CD14-positive monocyte (primary cell): ENCODE data around the gene LIN9. TPM values are rescaled to one million over a fixed set of nuclear protein-coding genes. Genes with fewer than 3 reads are reported as not detected.

ENCODE experiments used
- DNase-seq, 3 donors: peaks; one replicate each; pipeline ENCODE4 v3.0.0-alpha.2; 2011 to 2022
- H2AFZ ChIP-seq: 2 replicates; pipeline ENCODE4 v1.6.0; 2012; ENCODE audit warnings: mild to moderate bottlenecking, low read depth, low read length, inconsistent platforms; ENCODE audit not compliant: insufficient read depth, poor library complexity, severe bottlenecking
- H3K27ac ChIP-seq, 2 donors: 1 replicate in 1 of 2; 2 replicates in 1 of 2; pipeline ENCODE4 v1.5.1; 2012 to 2013; ENCODE audit warnings: low read length in 2 of 2, control low read depth in 1 of 2, inconsistent platforms in 1 of 2, low read depth in 1 of 2, mild to moderate bottlenecking in 1 of 2
- H3K27me3 ChIP-seq, 2 donors: one replicate each; pipeline versions ENCODE4 v1.6.0 to v1.6.1; 2011 to 2013; ENCODE audit warnings: low read length in 2 of 2; ENCODE audit not compliant: control insufficient read depth in 2 of 2, insufficient read depth in 2 of 2
- H3K36me3 ChIP-seq, 2 donors: replicated peaks in 1 of 2; 1 replicate in 1 of 2; 2 replicates in 1 of 2; pipeline versions ENCODE4 v1.5.1 to v1.6.1; 2012 to 2013; ENCODE audit warnings: low read length in 2 of 2, control low read depth in 1 of 2, inconsistent platforms in 1 of 2, mild to moderate bottlenecking in 1 of 2; ENCODE audit not compliant: insufficient read depth in 2 of 2, control insufficient read depth in 1 of 2
- H3K4me1 ChIP-seq, 2 donors: 1 replicate in 1 of 2; 2 replicates in 1 of 2; pipeline versions ENCODE4 v1.5.1 to v1.6.1; 2012 to 2013; ENCODE audit warnings: low read length in 2 of 2, control low read depth in 1 of 2, inconsistent platforms in 1 of 2, mild to moderate bottlenecking in 1 of 2, moderate library complexity in 1 of 2; ENCODE audit not compliant: insufficient read depth in 2 of 2, control insufficient read depth in 1 of 2
- H3K4me2 ChIP-seq: replicated peaks from 2 replicates; pipeline ENCODE3; 2012; ENCODE audit warnings: low read length, moderate library complexity, mild to moderate bottlenecking; ENCODE audit not compliant: poor library complexity, severe bottlenecking; ENCODE audit errors: extremely low read depth
- H3K4me3 ChIP-seq, 3 experiments: fragments of 200-600 bp in 1 of 3; sonication (generic) in 1 of 3; replicated peaks in 1 of 3; 1 replicate in 2 of 3; 2 replicates in 1 of 3; pipeline ENCODE4 v1.5.1; 2011 to 2013; ENCODE audit warnings: low read length in 3 of 3, mild to moderate bottlenecking in 3 of 3, control low read depth in 2 of 3, low read depth in 2 of 3, inconsistent platforms in 1 of 3, moderate library complexity in 1 of 3
- H3K79me2 ChIP-seq: 2 replicates; pipeline ENCODE4 v1.6.0; 2012; ENCODE audit warnings: mild to moderate bottlenecking, control low read depth, inconsistent platforms, low read length, moderate library complexity; ENCODE audit not compliant: insufficient read depth
- H3K9ac ChIP-seq: 2 replicates; pipeline ENCODE4 v1.6.0; 2017; ENCODE audit warnings: low read length, mild to moderate bottlenecking; ENCODE audit not compliant: insufficient read depth, poor library complexity, severe bottlenecking
- H3K9me3 ChIP-seq, 2 donors: replicated peaks in 1 of 2; 1 replicate in 1 of 2; 2 replicates in 1 of 2; pipeline versions ENCODE4 v1.5.1 to v1.6.1; 2012 to 2013; ENCODE audit warnings: low read length in 2 of 2, control low read depth in 1 of 2; ENCODE audit not compliant: control insufficient read depth in 1 of 2, insufficient read depth in 1 of 2
- H4K20me1 ChIP-seq: 2 replicates; pipeline ENCODE4 v1.6.0; 2012; ENCODE audit warnings: mild to moderate bottlenecking, low read length, control low read depth, moderate library complexity; ENCODE audit not compliant: insufficient read depth
- H3K27ac Mint-ChIP-seq, 7 donors: one replicate each; pipeline ENCODE4 v1.8.0; 2020; ENCODE audit warnings: mild to moderate bottlenecking in 7 of 7, mixed read lengths in 7 of 7, moderate library complexity in 6 of 7, inconsistent platforms in 2 of 7
- H3K27me3 Mint-ChIP-seq, 3 donors: one replicate each; pipeline ENCODE4 v1.8.0; 2021 to 2022; ENCODE audit warnings: low read depth in 3 of 3, mild to moderate bottlenecking in 3 of 3, mixed read lengths in 3 of 3, moderate library complexity in 3 of 3, inconsistent platforms in 1 of 3
- H3K36me3 Mint-ChIP-seq, 2 donors: one replicate each; pipeline ENCODE4 v1.8.0; 2020; ENCODE audit warnings: mixed read lengths in 2 of 2, inconsistent platforms in 1 of 2, mild to moderate bottlenecking in 1 of 2
- H3K4me1 Mint-ChIP-seq: one replicate; pipeline ENCODE4 v1.8.0; 2020; ENCODE audit warnings: mild to moderate bottlenecking, mixed read lengths
- H3K4me3 Mint-ChIP-seq, 2 donors: one replicate each; pipeline ENCODE4 v1.8.0; 2020; ENCODE audit warnings: mild to moderate bottlenecking in 2 of 2, mixed read lengths in 2 of 2, moderate library complexity in 1 of 2
- H3K9me3 Mint-ChIP-seq, 7 donors: one replicate each; pipeline ENCODE4 v1.8.0; 2020 to 2022; ENCODE audit warnings: mixed read lengths in 7 of 7, mild to moderate bottlenecking in 6 of 7, moderate library complexity in 6 of 7, inconsistent platforms in 2 of 7
- CTCF ChIP-seq: fragments of 200-600 bp; IDR thresholded peaks from one replicate; pipeline ENCODE4 v1.8.0; 2022; ENCODE audit warnings: antibody characterized with exemption, mild to moderate bottlenecking
- whole genome bisulfite sequencing: methylation state at CpG from one replicate; pipeline ENCODE4 v1.1.5; 2013; ENCODE audit warnings: missing lambda C conversion rate; ENCODE audit not compliant: insufficient coverage; 5-methylcytosine and 5-hydroxymethylcytosine counted together
- intact Hi-C, 2 donors: fragments of 100-400 bp; cut with micrococcal nuclease; formaldehyde crosslinking; loops; one replicate each; pipeline versions ENCODE4 v1.15.0 to v1.15.1; 2023
- polyA plus RNA-seq, 3 donors: library from polyadenylated mRNA; depleted of rRNA in 1 of 3; unstranded in 2 of 3; stranded (reverse) in 1 of 3; fragments of 300-500 nt in 2 of 3; fragments of >200 nt in 1 of 3; fragmentation: Illumina TruSeq in 2 of 3; gene quantifications; 1 replicate in 2 of 3; 2 replicates in 1 of 3; pipeline ENCODE4 v1.2.3, GENCODE V29; 2012 to 2021

Gene LIN9
- polyA plus RNA-seq, 3 donors: 0.56 to 1.3 (median 0.76) TPM

GRCh38 chr1:226308166-226308722 is 720 bp downstream of the LIN9 start:
- Histone ChIP-seq H3K36me3 (no peaks in the 10 kb centered on the region), H3K4me2 (peak overlapping the region; percentile 97), H3K27ac (peak overlapping the region in 1 of 2 donors; percentile 81), H3K9me3 (no peaks in the 10 kb centered on the region), H4K20me1 (no peaks in the 10 kb centered on the region), H3K4me3 (peak overlapping the region; percentile 94 to 99 (median 95)), H3K9ac (peak overlapping the region; percentile 79), H2AFZ (peak overlapping the region; percentile 100), H3K79me2 (peaks cover 51% of the 10 kb centered on the region), H3K4me1 (peaks cover 12 to 20% of the 10 kb centered on the region in 2 donors), H3K27me3 (peaks cover 0 to 3% of the 10 kb centered on the region in 2 donors)
- intact Hi-C loops: no loop called here
- WGBS: 0% methylated on average over 12 of the region's 14 CpGs
- TF ChIP-seq CTCF: no peak
- H3K4me3 Mint-ChIP-seq: peak overlapping the region; percentile 90 to 91
- H3K4me1 Mint-ChIP-seq: peaks cover 28% of the 10 kb centered on the region
- no peaks in the 10 kb centered on the region for H3K9me3 Mint-ChIP-seq
- H3K36me3 Mint-ChIP-seq: no peaks in the 10 kb centered on the region
- DNase-seq: no peak
- peak overlapping the region in 4 of 7 donors; percentile 65 to 81 (median 68) for H3K27ac Mint-ChIP-seq
- peaks cover under 1 to 6% (median 5%) of the 10 kb centered on the region in 3 donors for H3K27me3 Mint-ChIP-seq

GRCh38 chr1:226306425-226306824 is 2.5 kb downstream of the LIN9 start:
- H3K9me3 ChIP-seq: no peaks in the 10 kb centered on the region
- H3K9ac ChIP-seq: no peak overlapping the region
- H3K9me3 Mint-ChIP-seq: no peaks in the 10 kb centered on the region
- peak overlapping the region in 1 of 7 donors; percentile 77 for H3K27ac Mint-ChIP-seq
- peaks cover 28% of the 10 kb centered on the region for H3K4me1 Mint-ChIP-seq
- no peak overlapping the region for H3K4me2 ChIP-seq
- H3K36me3 Mint-ChIP-seq: no peaks in the 10 kb centered on the region
- no peaks in the 10 kb centered on the region for H4K20me1 ChIP-seq
- WGBS: no CpG with 5 or more reads among the region's 2 CpGs
- H3K4me3 ChIP-seq: no peak overlapping the region
- TF ChIP-seq CTCF: no peak
- H3K4me1 ChIP-seq: peaks cover 12 to 20% of the 10 kb centered on the region in 2 donors
- H3K27me3 Mint-ChIP-seq: peaks cover 0 to 6% (median 5%) of the 10 kb centered on the region in 3 donors
- H3K27me3 ChIP-seq: peaks cover 0 to 3% of the 10 kb centered on the region in 2 donors
- no peak overlapping the region for H2AFZ ChIP-seq
- H3K36me3 ChIP-seq: no peaks in the 10 kb centered on the region
- H3K4me3 Mint-ChIP-seq: no peak overlapping the region
- H3K27ac ChIP-seq: no peak overlapping the region
- intact Hi-C loops: no loop called here
- peaks cover 69% of the 10 kb centered on the region for H3K79me2 ChIP-seq
- DNase-seq: no peak
